IPS DF 19.7 (cell line): ENCODE results near the gene CDK14.

Experiments
- DNase-seq: peaks from one replicate; pipeline ENCODE4 v3.0.0-alpha.2; 2013; ENCODE audit warnings: low read depth, low spot score

The CDK14 gene

DNA sequence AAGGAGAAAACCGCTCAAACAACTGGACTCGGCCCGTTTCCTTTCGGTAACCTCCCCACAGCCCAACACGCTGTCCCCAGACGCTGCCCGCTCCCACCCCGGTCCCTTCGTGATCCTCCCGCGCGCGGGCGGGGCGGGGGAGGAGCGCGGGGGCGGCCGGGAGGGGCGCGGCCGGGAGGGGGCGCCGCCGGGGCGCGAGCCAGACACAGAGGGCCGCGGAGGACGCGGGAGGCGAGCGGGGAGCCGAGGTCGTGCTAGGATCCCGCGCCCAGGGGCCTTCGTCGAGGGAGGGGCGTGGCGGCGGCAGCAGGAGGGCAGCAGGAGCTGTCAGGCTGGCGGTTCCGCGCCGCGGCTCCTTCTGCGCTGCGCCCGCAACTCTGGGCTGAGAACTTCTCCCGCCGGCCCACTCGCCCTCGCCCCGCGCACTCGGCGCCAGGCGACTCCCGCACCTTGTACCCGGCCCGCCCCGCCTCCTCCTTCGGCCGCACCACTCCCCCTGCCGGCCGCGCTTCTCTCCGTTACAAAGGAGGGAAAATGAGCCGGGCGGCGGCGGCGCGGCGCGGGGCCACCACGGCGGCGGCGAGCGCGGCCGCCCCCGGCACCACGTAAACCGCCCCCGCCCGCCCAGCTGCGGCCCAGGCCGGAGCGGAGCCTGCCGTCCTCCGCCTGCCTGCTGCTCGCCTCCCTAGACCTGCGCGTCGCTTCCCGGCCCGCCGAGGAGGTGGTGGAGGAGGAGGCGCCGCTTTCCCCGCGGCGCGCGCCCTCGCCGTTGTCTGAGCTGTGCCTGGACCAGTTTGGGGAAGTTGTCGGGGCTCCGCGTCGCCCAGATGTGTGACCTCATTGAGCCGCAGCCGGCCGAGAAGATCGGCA, at the start of gene CDK14:
TSS of gene CDK14 (plus strand) at position 521 of the 870 bp plus-strand sequence. CDS start at position 828, 307 bp downstream.
- no peak for DNase-seq

DNA sequence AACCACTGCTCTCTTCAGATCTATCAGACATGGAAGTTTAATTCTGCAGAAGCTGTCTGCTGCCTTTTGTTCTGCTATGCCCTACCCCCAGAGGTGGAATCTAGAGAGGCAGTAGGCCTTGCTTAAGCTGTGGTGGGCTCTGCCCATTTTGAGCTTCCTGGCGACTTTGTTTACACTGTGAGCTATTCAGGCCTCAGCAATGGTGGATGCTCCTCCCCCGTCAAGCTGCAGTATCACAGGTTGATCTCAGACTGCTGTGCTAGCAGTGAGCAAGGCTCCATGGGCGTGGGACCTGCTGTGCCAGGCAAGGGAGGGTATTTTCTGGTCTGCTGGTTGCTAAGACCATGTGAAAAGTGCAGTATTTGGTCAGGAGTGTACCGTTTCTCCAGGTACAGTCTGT, 45.1 kb upstream of the CDK14 start:
- DNase-seq = no peak

DNA sequence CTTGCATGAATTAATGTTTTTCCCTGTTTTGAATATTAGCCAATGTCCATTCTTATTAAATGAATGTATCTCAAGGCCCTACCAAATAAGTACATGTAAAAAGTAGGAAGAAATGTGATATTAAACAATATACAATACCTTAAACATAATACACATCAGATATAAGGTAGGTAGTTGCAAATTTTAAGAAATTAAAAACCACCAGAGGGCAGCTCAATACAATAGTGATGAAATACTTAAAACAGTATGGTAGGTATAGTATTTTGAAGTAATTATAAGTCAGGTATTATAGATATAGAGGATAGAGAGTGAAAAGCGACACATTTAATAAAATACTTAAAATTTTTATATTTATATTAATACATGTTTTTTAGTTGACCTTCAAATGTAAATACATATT, 43.6 kb upstream of the CDK14 start:
- no peak for DNase-seq

DNA sequence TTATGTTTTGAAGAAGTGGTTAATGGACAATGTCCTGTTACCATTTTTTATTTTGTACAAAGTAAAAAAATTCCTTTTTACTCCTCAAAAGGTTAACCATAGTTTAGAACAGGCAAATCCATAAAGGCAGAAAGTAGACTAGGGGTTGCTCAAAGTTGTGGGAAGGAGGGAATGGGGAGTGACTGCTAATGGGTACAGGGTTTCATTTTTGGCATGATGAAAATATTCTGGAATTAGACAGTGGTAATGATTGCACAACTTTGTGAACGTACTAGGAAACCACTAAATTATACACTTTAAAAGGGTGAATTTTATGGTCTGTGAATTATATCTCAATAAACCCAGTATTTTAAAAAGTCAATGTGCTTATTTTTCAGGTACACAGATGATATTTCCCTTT, 35.4 kb upstream of the CDK14 start:
- no peak for DNase-seq

DNA sequence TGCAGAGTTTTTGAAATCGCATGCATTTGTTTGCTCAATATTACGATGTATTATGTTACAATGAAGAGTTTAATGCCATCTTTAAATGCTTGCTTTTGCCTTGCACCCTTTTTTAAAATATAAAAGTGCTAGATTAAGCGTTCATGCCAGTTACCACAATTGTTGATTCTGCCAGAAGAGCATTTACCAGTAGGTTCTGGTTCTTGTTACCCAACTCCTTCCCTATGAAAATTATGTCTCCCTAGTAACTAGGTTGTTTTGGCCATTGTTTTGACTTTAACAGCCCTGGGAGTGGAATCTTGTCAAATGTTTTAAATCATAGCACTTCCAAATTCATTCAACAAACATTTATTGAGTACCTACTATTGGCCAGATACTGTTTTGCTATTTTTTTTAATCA, 32.8 kb upstream of the CDK14 start:
- DNase-seq = no peak

DNA sequence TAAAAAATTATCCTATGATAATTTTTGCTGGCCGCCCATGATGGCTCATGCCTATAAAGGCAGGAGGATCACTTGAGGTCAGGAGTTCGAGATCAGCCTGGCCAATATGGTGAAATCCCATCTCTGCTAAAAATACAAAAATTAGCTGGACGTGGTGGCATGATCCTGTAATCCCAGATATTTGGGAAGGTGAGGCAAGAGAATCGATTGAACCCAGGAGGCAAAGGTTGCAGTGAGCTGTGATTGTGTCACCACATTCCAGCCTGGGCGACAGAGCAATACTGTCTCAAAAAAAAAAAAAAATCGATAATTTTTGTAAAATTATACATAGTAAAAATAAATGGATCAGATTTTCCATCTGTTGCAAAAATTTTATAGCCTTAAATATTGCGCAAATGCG, 31.7 kb upstream of the CDK14 start:
- DNase-seq = no peak

DNA sequence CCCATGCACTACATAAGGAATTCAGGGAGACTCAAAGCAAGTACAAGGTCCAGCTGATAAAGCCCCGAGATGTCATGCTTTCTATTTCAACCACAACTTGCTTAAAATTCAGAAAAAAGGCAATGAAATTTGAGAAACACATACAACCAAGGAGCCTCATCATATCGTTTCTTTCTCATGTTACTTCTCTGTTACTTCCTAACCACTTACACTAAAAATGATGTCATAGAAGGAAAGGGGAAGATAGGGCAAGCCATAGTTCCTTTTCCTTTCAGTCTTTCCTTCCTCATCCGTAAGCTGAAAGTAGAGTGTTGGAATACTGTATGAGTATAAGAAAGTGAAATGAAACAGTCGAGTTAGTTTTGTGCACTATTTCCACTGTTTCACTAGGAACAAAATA, 27.9 kb upstream of the CDK14 start:
- DNase-seq = no peak

DNA sequence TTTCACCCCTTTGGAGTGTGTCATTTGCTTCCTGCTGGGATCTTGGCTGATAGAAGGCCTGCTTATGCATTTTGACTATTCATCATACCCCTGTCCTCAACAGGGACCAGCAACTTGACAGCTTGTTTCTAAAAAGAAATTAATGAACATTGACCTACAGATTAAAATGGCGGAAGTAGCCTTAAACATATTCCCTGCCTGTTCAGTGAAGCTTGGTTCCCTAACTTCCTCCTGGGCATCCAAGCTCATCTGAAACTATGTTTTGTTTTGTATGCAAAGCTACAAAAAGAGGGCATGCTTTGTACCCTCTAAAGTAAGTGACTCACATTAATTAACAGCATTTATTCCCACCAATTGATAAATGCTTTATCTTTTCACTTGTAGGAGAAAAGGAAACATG, 26.8 kb upstream of the CDK14 start:
- DNase-seq = no peak

DNA sequence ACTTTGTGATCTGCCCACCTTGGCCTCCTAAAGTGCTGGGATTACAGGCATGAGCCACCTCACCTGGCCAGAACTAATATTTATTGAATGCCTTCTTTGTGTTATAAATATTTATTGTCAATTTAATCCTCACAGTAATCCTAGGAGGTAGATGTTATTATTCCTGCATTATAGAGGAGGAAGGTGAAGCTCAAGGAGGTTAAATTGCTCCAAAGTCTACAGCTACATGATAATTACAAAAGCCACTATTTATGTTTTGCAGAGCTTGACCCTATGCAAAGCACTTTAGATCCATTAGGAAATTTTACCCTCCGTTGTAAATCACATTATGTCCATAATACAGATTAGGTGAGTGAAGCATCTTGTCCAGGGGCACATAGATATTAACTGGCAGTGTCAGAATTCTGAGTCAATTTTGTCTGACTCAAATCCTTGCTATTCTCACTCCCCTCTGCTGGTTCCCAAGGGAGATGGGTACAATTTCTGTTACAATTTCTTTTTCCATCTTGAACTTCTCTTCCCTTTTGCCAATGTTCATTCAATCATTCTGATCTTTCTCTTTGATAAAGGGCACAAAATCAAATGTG, 25.7 kb upstream of the CDK14 start:
- DNase-seq = no peak

DNA sequence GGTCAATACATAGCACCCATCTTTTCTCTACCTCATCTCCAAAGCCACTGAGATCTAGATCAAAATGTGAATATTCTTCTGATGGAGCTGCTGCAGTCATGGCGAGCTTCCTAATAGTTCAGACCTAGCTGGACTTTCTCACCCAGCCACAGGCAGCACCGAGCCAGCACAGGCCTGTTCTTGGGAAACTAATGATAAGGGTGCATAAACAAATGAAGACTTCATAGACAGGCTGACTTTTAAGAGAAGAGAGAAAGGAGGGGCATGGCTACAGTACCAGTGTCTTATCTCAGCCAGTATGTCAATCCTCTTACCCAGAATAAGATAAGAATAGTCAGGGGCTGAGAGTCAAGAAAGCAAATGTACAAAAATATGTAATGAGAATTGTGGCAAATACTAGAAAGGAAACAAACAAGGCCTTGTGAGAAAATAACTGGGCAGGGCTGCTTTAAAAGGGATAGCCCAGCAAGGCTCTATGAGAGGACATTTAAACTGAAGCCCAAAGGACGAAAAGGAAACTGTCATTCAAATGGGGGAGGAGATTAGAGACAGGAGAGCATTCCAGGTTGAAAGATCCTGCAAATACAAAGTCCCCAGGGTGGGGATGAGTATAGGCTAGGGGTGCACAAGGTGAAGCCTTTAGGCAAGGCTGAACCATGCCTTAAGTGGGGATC, 21.8 kb upstream of the CDK14 start:
- no peak for DNase-seq

DNA sequence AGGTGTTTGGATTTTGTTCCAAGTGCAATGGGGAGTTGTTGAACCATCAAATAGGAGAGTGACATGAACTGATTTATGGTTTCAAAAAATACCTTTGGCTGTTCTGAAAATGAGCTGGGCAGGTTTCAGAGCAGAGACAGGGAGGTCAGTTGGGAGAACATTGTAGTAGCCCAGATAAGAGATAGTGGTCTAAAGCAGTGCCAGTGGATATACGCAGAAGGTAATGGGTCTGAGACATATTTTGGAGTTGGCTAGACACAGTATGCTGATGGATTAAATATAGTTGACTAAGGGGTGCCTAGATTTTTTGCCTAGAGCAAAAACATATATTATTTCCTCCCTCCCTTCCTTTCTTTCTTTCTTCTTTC, 21.3 kb upstream of the CDK14 start:
- no peak for DNase-seq

DNA sequence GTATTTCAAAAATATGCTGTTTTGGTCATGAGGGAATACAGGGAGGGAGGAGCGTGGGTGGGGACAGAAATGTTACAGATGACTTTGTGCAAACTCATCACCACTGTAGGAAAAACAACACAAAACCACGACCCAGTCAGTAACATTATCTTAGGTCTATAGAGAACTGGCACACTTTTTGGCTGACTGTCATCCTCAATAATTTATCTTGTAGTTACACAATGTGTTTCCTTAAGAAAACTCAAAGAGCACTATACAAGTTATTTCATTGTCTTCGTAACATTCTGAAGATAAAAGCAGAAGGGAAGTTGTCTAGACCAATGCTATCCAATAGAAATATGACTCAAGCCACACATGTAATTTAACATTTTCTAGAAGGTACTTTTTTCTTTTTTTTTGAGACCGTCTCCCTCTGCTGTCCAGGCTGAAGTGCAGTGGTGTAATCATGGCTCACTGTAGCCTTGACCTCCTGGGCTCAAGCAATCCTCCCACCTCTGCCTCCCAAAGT, 16.9 kb upstream of the CDK14 start:
- DNase-seq = no peak

DNA sequence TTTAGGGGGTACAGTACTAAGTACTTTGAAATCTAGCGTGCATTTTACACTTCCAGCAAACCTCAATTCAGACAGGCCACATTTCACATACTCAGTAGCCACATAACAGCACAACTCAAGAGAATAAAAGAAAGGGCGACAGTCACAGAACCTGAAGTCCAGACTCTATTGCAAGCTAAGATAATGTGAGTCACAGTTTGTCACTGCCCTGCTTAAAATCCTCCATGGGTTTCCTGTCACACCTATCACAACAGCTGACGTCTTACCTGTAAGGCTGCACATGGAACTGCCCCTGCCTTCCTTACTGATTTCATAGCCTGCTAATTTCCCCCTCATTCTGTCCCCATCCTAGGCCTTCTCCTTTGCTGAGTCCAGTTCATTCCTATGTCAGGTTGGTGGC, 16.1 kb upstream of the CDK14 start:
- no peak for DNase-seq

DNA sequence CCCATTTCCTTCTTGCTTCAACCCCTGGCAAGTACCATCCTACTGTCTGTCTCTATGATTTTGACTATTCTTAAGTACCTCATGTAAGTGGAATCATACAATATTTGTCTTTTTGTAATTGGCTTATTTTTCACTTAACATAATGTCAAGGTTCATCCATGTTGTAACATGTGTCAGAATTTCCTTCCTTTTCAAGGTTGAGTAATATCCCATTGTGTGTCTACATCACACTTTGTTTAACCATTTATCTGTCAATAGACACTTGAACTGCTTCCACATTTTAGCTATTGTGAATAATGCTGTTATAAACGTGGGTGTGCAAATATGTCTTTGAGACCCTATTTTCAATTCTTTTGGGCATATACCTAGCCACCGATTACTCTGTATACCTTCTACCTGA, 14.0 kb upstream of the CDK14 start:
- DNase-seq = no peak

DNA sequence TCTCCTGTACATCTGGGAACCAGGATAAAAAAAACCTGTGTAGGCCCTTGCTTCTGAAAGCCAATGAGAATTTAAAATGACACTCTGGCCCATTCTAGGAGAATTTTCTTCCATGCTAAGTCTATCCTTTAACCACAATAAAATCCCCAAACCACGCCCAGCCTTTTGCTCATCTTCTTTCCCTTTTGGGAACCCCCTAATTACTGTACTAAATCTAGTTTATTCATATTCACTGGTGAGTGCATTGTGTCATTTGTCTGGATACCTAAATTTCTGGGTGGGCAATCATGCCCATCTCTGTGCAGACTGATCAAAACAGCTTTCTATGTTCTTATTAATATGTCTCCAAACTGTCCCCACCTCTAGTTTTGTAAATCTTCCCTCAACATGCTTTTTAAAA, 11.7 kb upstream of the CDK14 start:
- DNase-seq = no peak

DNA sequence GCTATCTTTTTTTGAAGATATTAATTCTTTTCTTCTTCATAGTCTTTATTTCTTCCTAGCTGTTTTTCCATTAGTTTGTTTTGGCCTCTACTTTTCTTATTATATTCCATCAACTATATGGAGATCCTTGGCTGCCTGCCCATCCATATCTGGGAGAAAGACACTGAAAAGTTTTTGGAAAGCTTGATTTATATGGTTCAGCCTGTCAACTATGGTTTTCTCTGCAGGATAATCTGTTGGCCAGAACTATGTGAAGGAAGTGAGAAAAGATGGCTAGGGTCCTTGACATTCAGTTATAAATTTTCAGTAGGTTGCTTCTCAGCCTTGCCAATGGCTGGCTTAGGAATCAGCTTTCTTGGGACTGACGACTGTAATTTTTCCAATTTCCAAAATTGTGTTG, 10.0 kb upstream of the CDK14 start:
- no peak for DNase-seq

DNA sequence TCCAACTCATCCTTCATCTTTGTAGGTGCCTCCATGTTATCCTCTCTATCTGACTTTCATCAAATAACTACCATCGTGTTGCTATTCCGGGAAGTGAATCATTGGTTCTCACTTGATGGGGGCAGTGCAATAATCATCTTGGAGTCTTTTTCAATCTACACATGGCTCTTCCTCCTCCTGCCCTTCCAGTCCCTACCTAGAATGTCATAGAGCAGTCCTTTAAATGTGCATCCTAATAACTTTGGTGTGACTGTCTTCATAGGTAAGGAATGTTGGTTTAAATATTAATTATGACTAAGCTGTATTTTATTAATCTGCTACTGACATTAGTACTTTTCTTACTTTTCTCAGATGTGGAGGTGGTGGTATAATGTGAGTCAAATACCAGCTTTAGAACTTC, 8.4 kb upstream of the CDK14 start:
- no peak for DNase-seq

DNA sequence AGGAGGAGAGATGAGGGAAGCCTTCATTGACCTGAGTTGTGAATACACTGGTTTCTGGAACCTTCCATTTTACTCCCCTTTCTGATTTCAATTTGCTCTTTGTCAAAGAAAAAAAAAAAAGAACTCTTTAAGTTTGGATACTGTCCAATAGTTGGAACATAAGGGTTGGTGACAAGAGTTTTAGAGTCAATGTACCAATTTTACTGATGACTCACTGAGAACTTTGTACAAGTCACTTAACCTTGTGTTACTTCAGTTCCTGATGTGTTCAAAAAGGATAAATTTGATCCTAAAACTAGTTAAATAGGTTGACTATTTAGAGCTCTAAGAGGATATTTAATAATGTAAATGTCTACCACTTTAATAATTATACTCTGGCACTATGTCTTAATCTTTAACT, 4.1 kb upstream of the CDK14 start:
- no peak for DNase-seq

DNA sequence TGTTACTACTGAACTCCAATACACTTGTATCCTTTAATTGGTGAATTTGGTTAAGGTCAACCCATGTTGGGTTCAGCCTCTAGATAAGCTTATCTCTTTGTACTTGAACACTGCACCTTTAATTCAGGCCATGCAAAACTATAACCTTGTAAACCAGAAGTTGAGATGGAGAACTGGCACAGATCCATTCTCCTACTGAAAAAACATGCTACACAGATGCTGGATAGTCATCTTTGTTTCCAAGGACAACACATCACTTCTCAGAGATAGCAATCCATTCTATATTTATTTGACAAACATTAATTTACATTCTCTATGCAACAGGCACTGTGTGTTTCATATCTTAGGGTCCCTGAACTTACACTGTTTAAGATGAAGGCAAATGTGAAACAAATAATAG, 2.9 kb upstream of the CDK14 start:
- no peak for DNase-seq

DNA sequence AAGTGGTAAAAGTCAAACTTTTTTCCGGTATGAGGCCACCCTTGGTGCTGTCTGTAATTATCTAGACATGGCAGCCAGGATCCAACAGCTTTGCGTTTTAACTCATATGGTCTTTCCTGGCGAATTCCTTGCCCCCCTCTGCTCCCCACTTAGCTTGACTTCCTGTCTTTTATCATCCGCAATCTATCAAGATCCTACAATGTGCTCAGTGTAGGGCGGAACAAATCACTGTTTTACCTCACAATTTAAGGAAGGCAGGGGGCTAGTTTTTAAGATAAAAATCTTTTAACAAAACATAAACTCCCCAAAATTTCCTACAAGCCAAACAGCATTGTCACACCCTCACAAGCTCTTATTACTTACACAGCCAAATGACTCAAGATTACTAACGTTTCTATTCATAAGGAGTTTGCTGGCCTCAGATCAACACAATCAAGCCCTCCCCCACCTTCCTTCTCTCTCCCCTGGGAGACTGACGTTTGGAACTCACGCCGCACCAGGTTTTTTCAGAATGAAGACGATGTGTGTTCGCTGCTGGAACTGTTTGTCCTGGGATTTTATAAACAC, 1.3 kb upstream of the CDK14 start:
- peak; percentile 80 for DNase-seq

DNA sequence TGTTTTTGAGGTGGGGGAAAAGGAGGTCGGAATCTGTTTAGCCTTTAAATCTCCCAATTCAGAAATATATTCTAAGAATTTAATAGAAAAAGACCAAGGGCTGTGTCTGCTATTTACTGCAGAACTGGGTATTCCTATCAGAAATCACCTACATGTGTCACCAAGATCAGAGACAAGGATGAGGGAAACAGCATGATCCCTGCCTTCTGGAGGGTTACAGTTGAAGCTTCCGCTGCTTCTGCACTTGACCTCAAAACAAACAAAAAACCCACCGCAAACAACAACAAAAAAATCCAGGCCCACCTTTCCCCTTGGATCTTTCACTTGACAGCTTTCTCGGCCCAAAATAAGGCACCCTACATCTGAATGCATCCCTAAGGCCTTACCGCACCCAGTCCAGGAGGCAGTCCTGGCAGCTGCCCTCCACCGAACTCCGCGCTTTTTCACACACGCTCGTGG, 750 bp upstream of the CDK14 start:
- no peak for DNase-seq
